ENCODE results near the gene SREK1IP1. TPM values are rescaled to one million over a fixed set of nuclear protein-coding genes. Genes with fewer than 3 reads are reported as not detected.
A peak's percentile ranks its signal among the peaks of the same experiment; 100 is the strongest.

The SREK1IP1 gene
- total RNA-seq = 10 to 100 TPM; 19.0 to 20.6 TPM

DNA sequence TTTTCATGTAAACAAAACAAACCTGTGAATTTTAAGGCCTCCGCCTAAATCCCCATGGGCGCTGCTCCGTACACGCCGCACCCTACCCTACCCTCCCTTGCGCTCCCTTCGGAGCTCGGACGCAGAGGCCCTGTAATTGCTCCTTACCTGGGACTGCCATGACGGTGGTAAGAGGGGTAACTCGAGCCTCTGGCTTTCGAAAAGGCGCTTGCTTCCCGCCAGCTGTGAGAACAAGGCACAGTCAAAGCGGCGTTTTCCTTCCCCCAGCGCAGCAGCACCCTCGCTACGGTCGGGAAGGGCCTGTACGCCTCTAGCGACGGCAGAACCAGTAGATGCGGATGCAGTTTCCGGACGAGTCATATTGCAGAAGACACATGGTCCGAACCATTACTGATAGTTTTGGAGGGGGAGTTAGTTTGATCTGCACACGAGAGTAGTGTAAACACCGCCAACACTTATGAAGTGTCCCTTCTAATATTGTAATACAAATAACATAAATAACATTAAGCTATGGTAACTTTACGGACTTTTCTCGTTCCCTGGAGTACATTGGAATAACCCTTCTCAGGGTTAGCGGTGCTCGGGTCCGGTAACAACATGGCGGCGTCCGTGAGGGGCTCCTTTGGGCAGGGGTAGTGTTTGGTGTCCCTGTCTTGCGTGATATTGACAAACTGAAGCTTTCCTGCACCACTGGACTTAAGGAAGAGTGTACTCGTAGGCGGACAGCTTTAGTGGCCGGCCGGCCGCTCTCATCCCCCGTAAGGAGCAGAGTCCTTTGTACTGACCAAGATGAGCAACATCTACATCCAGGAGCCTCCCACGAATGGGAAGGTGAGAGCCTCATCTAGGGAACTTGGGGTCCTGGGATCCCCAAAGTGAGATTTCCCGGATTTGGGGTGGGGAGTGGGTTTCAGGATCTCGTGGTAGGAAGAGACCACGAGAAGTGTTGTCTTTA, at the start of gene SREK1IP1, which contains the start of gene CWC27:
Gene SREK1IP1, minus strand, starts transcription at position 334 of the 955 bp plus-strand sequence. Its CDS starts 174 bp downstream, at position 160.
Gene CWC27, plus strand, starts transcription at position 573 of the 955 bp plus-strand sequence. Its CDS starts 217 bp downstream, at position 790.
- peak within 1 kb of the TSS; percentile 96 for H3K27ac Mint-ChIP-seq
- H3K4me1 Mint-ChIP-seq = peaks cover 28% of the 10 kb centered on the region
- peaks cover 9% of the 10 kb centered on the region for H3K36me3 Mint-ChIP-seq
- H3K4me3 Mint-ChIP-seq = peak within 1 kb of the TSS; percentile 97
- POLR2A ChIA-PET = interaction anchor here (0.6 kb wide), 1 partner anchor 468 kb away, joined by 3 read pairs; no protein-coding TSS in a partner anchor
- no peaks in the 10 kb centered on the region for H3K27me3 Mint-ChIP-seq
- DNase-seq (peak; percentile 80), ATAC-seq (ENCODE audit: low read depth) (peak; percentile 97)
- no peaks in the 10 kb centered on the region for H3K9me3 Mint-ChIP-seq

- no peaks in the 10 kb centered on the region for H3K27me3 Mint-ChIP-seq
- H3K4me3 Mint-ChIP-seq = no peak overlapping the region
- POLR2A ChIA-PET = no interaction called here
- no peak overlapping the region for H3K27ac Mint-ChIP-seq
- peaks cover 14% of the 10 kb centered on the region for H3K36me3 Mint-ChIP-seq
- DNase-seq = no peak
- peaks cover 7% of the 10 kb centered on the region for H3K4me1 Mint-ChIP-seq
- ATAC-seq (ENCODE audit: low read depth) = no peak
- no peaks in the 10 kb centered on the region for H3K9me3 Mint-ChIP-seq
These were observed 49.8 kb upstream of the SREK1IP1 start for GRCh38 chr5:64818245-64818644.

DNA sequence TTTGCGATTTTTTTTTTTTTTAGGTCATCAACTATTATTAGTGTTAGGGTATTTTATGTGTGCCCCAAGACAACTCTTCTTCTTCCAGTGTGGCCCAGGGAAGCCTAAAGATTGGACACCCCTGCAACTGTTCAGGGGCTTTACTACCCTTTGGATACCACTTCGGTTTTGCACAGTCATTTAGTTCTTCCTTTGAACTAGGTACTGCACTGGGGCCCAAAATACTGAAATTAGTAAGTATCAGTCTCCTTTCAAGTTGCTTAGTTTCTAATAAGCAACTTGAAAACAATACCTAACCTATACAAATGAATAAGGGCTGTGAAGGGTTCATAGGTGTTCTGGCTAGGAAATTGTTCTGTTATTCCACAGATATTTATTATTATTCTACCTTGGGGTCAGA, 45.6 kb upstream of the SREK1IP1 start:
- POLR2A ChIA-PET = no interaction called here
- Mint-ChIP-seq H3K4me1 (peaks cover 4% of the 10 kb centered on the region), H3K27ac (no peak overlapping the region), H3K27me3 (no peaks in the 10 kb centered on the region), H3K36me3 (peaks cover 7% of the 10 kb centered on the region), H3K4me3 (no peak overlapping the region), H3K9me3 (no peaks in the 10 kb centered on the region)
- DNase-seq (no peak), ATAC-seq (ENCODE audit: low read depth) (no peak)

GRCh38 chr5:64811050-64811640, 42.7 kb upstream of the SREK1IP1 start:
- no peak overlapping the region for H3K27ac Mint-ChIP-seq
- H3K4me1 Mint-ChIP-seq = peaks cover 1% of the 10 kb centered on the region
- no peaks in the 10 kb centered on the region for H3K27me3 Mint-ChIP-seq
- POLR2A ChIA-PET = interaction anchor here (0.6 kb wide), 1 partner anchor 672 kb away, joined by 3 read pairs; no protein-coding TSS in a partner anchor
- H3K36me3 Mint-ChIP-seq = peaks cover 4% of the 10 kb centered on the region
- H3K9me3 Mint-ChIP-seq = no peaks in the 10 kb centered on the region
- ATAC-seq (ENCODE audit: low read depth) (no peak), DNase-seq (no peak)
- H3K4me3 Mint-ChIP-seq = no peak overlapping the region

DNA sequence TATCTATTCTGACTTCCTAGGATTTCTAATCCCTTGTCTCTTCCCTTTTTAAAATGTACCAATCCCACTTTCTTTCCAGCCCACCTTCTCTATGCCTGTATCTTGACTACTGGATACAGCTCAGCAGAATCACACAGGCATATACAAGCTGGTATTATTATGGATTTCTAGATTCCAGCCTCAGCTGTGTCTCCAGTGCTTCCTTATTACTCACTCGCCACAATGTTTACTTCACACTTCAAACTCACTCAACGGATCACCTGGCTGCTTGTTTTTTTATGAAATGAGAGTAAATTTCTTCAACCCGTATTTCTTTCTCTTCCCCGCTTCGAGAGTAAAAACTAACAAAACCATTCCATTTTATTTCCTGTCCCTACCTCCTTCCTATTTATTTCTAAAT, 39.0 kb upstream of the SREK1IP1 start:
- Mint-ChIP-seq H3K9me3 (no peaks in the 10 kb centered on the region), H3K4me3 (no peak overlapping the region), H3K4me1 (no peaks in the 10 kb centered on the region), H3K27me3 (no peaks in the 10 kb centered on the region), H3K27ac (no peak overlapping the region), H3K36me3 (peaks cover 5% of the 10 kb centered on the region)
- DNase-seq (no peak), ATAC-seq (ENCODE audit: low read depth) (no peak)
- POLR2A ChIA-PET = no interaction called here

GRCh38 chr5:64806537-64806936, 38.0 kb upstream of the SREK1IP1 start:
- Mint-ChIP-seq H3K27me3 (no peaks in the 10 kb centered on the region), H3K9me3 (no peaks in the 10 kb centered on the region), H3K4me1 (no peaks in the 10 kb centered on the region), H3K27ac (no peak overlapping the region), H3K4me3 (no peak overlapping the region), H3K36me3 (peaks cover 5% of the 10 kb centered on the region)
- DNase-seq (no peak), ATAC-seq (ENCODE audit: low read depth) (no peak)
- POLR2A ChIA-PET = no interaction called here

- Mint-ChIP-seq H3K27ac (no peak overlapping the region), H3K4me3 (no peak overlapping the region), H3K36me3 (peaks cover 6% of the 10 kb centered on the region), H3K9me3 (no peaks in the 10 kb centered on the region), H3K4me1 (no peaks in the 10 kb centered on the region), H3K27me3 (no peaks in the 10 kb centered on the region)
- DNase-seq (no peak), ATAC-seq (ENCODE audit: low read depth) (no peak)
- POLR2A ChIA-PET = no interaction called here
These were observed 32.4 kb upstream of the SREK1IP1 start for GRCh38 chr5:64800926-64801325.

- DNase-seq = no peak
- no peaks in the 10 kb centered on the region for H3K27me3 Mint-ChIP-seq
- peaks cover 10% of the 10 kb centered on the region for H3K36me3 Mint-ChIP-seq
- H3K9me3 Mint-ChIP-seq = no peaks in the 10 kb centered on the region
- no peaks in the 10 kb centered on the region for H3K4me1 Mint-ChIP-seq
- POLR2A ChIA-PET = no interaction called here
- H3K4me3 Mint-ChIP-seq = no peak overlapping the region
- no peak overlapping the region for H3K27ac Mint-ChIP-seq
- ATAC-seq (ENCODE audit: low read depth) = no peak
These were observed 27.8 kb upstream of the SREK1IP1 start for GRCh38 chr5:64796301-64796700.

DNA sequence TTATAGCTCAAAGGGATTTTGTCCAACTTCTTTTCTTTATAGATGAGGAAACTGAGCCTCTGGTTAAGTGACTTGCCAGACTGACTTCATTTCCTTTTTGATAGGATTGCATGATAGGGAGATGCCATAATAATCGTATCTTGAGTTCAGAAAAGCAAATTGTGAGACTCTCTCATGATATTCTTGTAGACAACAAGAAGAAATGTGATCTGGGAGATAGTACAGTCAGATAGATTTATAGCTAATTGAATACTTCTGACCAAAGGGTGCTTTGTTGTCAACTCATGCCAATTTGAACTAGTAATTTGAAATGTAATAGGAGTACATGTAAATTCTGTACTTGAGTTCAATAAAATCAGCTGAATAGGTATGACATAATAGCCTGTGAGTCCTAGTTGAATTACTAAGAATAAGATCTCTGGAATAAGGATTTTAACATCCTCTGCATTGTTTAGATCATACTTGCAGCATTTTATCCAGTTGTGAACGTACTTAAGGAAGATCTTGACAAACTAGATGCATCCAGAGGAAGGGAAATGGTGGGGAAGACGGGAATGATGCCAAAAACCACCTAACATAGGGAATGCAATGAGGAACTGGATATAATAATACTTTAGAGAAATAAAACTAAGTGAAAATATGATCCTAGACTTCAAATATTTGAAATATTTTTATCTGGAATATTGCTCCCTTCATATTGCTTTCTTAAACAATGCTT, 25.7 kb upstream of the SREK1IP1 start:
- Mint-ChIP-seq H3K9me3 (no peaks in the 10 kb centered on the region), H3K4me3 (no peak overlapping the region), H3K4me1 (peaks cover 5% of the 10 kb centered on the region), H3K27me3 (no peaks in the 10 kb centered on the region), H3K36me3 (peaks cover 9% of the 10 kb centered on the region), H3K27ac (no peak overlapping the region)
- POLR2A ChIA-PET = no interaction called here
- ATAC-seq (ENCODE audit: low read depth) (no peak), DNase-seq (no peak)

GRCh38 chr5:64792469-64792868, 24.0 kb upstream of the SREK1IP1 start:
- H3K36me3 Mint-ChIP-seq = peaks cover 6% of the 10 kb centered on the region
- no peak overlapping the region for H3K27ac Mint-ChIP-seq
- H3K27me3 Mint-ChIP-seq = no peaks in the 10 kb centered on the region
- ATAC-seq (ENCODE audit: low read depth) = no peak
- no peak for DNase-seq
- no peak overlapping the region for H3K4me3 Mint-ChIP-seq
- H3K4me1 Mint-ChIP-seq = peaks cover 9% of the 10 kb centered on the region
- H3K9me3 Mint-ChIP-seq = no peaks in the 10 kb centered on the region
- POLR2A ChIA-PET = no interaction called here

DNA sequence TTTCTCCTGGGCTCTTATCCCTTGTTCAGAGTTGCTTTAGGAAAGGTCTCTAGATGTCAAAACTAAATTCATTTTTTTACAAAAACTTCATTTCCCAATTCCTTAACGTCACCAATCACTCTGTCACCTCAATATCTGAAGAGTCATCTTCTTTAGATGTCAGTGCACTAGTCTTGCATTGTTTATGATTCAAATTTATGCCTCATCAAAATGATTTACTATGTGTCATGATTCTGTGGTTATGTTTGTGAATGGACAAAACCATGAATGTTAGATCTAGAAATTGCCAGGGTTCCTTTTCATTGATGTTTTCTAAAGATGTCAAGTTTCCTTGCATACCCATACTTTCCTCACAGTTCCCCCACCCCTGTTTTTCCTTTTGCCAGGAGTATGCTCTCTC, 21.7 kb upstream of the SREK1IP1 start:
- DNase-seq = no peak
- POLR2A ChIA-PET = no interaction called here
- Mint-ChIP-seq H3K27me3 (no peaks in the 10 kb centered on the region), H3K4me3 (no peak overlapping the region), H3K36me3 (peaks cover 10% of the 10 kb centered on the region), H3K27ac (no peak overlapping the region), H3K9me3 (no peaks in the 10 kb centered on the region), H3K4me1 (peaks cover 9% of the 10 kb centered on the region)
- ATAC-seq (ENCODE audit: low read depth) = no peak

GRCh38 chr5:64789457-64789856, 21.0 kb upstream of the SREK1IP1 start:
- Mint-ChIP-seq H3K9me3 (no peaks in the 10 kb centered on the region), H3K27ac (no peak overlapping the region), H3K27me3 (no peaks in the 10 kb centered on the region), H3K36me3 (peaks cover 10% of the 10 kb centered on the region), H3K4me1 (peaks cover 10% of the 10 kb centered on the region), H3K4me3 (no peak overlapping the region)
- no peak for ATAC-seq (ENCODE audit: low read depth)
- no peak for DNase-seq
- POLR2A ChIA-PET = no interaction called here

GRCh38 chr5:64788156-64788555, 19.7 kb upstream of the SREK1IP1 start:
- Mint-ChIP-seq H3K4me3 (no peak overlapping the region), H3K4me1 (peaks cover 11% of the 10 kb centered on the region), H3K27ac (no peak overlapping the region), H3K36me3 (peaks cover 12% of the 10 kb centered on the region), H3K9me3 (no peaks in the 10 kb centered on the region), H3K27me3 (no peaks in the 10 kb centered on the region)
- DNase-seq (no peak), ATAC-seq (ENCODE audit: low read depth) (no peak)
- POLR2A ChIA-PET = no interaction called here
